GM18858 (cell line): ENCODE data around the gene NOTCH2.
"Not testable (repeated sequence)": the region's sequence is repeated elsewhere in the genome, so short reads cannot be mapped to it uniquely, and the experiment has no call there.

Experiments used
- ATAC-seq: cut with Tn5 transposase; IDR thresholded peaks from one replicate; pipeline ENCODE4 v1.9.1; 2021; ENCODE audit not compliant: unreplicated experiment

NOTCH2 gene

GRCh38 chr1:120069920-120070214 lies 405 bp upstream of the NOTCH2 start:
- ATAC-seq = not testable (repeated sequence)

GRCh38 chr1:120068683-120069066 lies 787 bp downstream of the NOTCH2 start:
- not testable (repeated sequence) for ATAC-seq

- ATAC-seq = not testable (repeated sequence)
These were observed 21.3 kb downstream of the NOTCH2 start for GRCh38 chr1:120048208-120048607.

GRCh38 chr1:120041771-120042170 lies 27.7 kb downstream of the NOTCH2 start:
- ATAC-seq = not testable (repeated sequence)

GRCh38 chr1:120032253-120032652 lies 37.2 kb downstream of the NOTCH2 start:
- ATAC-seq = not testable (repeated sequence)

GRCh38 chr1:120023791-120024190 lies 45.7 kb downstream of the NOTCH2 start:
- not testable (repeated sequence) for ATAC-seq

- ATAC-seq = not testable (repeated sequence)
These were observed 54.5 kb downstream of the NOTCH2 start for GRCh38 chr1:120014978-120015377.

GRCh38 chr1:120008320-120008719 lies 61.1 kb downstream of the NOTCH2 start:
- not testable (repeated sequence) for ATAC-seq

GRCh38 chr1:120007850-120008249 lies 61.6 kb downstream of the NOTCH2 start:
- not testable (repeated sequence) for ATAC-seq

GRCh38 chr1:120001035-120001434 lies 68.4 kb downstream of the NOTCH2 start:
- ATAC-seq = not testable (repeated sequence)

GRCh38 chr1:119996731-119997312 lies 72.6 kb downstream of the NOTCH2 start:
- not testable (repeated sequence) for ATAC-seq

- ATAC-seq = not testable (repeated sequence)
These were observed 73.5 kb downstream of the NOTCH2 start for GRCh38 chr1:119995975-119996374.

- ATAC-seq = peak; percentile 42
These were observed 81.0 kb downstream of the NOTCH2 start for GRCh38 chr1:119988306-119989062.

GRCh38 chr1:119987686-119988085 lies 81.8 kb downstream of the NOTCH2 start:
- ATAC-seq = peak; percentile 63

GRCh38 chr1:119987112-119987511 lies 82.3 kb downstream of the NOTCH2 start:
- ATAC-seq = no peak

GRCh38 chr1:119986007-119986497 lies 83.4 kb downstream of the NOTCH2 start:
- no peak for ATAC-seq

GRCh38 chr1:119984771-119985170 lies 84.7 kb downstream of the NOTCH2 start:
- ATAC-seq = no peak

- no peak for ATAC-seq
These were observed 87.3 kb downstream of the NOTCH2 start for GRCh38 chr1:119981986-119982815.

- no peak for ATAC-seq
These were observed 88.0 kb downstream of the NOTCH2 start for GRCh38 chr1:119981496-119981895.

- ATAC-seq = no peak
These were observed 91.4 kb downstream of the NOTCH2 start for GRCh38 chr1:119978018-119978505.

- not testable (repeated sequence) for ATAC-seq
These were observed 92.2 kb downstream of the NOTCH2 start for GRCh38 chr1:119977113-119977736.
